Neural cell (in vitro differentiated cells): ENCODE results near the gene COA3. TPM values are rescaled to one million over a fixed set of nuclear protein-coding genes. Genes with fewer than 3 reads are reported as not detected.

ENCODE experiments used
- H2AFZ ChIP-seq: fragments of 200-600, 300-800 bp; sonication (generic), shearing (Covaris generic); 2 replicates; pipeline ENCODE4 v1.6.0; 2014; ENCODE audit warnings: low read depth, mild to moderate bottlenecking, antibody characterized with exemption, low read length, moderate library complexity
- H3F3A ChIP-seq: fragments of 200-600 bp; shearing (Covaris generic); 2 replicates; pipeline ENCODE4 v1.6.1; 2016; ENCODE audit warnings: mild to moderate bottlenecking, moderate library complexity, mixed read lengths, antibody characterized with exemption, low read length; ENCODE audit not compliant: insufficient read depth, poor library complexity, severe bottlenecking
- H3K27ac ChIP-seq: fragments of 200-600, 300-800 bp; sonication (generic), shearing (Covaris generic); 2 replicates; pipeline ENCODE4 v1.5.1; 2014; ENCODE audit warnings: mild to moderate bottlenecking, low read length, moderate library complexity
- H3K27me3 ChIP-seq: fragments of 300-800, 200-600 bp; sonication (generic), shearing (Covaris generic); 2 replicates; pipeline ENCODE4 v1.6.0; 2014; ENCODE audit warnings: mild to moderate bottlenecking, low read depth, low read length, moderate library complexity; ENCODE audit not compliant: insufficient read depth
- H3K36me3 ChIP-seq: fragments of 300-800, 200-600 bp; sonication (generic), shearing (Covaris generic); 2 replicates; pipeline ENCODE4 v1.5.1; 2014; ENCODE audit warnings: mild to moderate bottlenecking, antibody characterized with exemption, low read length, moderate library complexity; ENCODE audit not compliant: insufficient read depth
- H3K4me2 ChIP-seq: fragments of 300-800, 200-600 bp; sonication (generic), shearing (Covaris generic); 2 replicates; pipeline ENCODE4 v1.6.0; 2014; ENCODE audit warnings: mild to moderate bottlenecking, low read length
- H3K4me3 ChIP-seq: fragments of 300-800, 200-600 bp; sonication (generic), shearing (Covaris generic); 2 replicates; pipeline ENCODE4 v1.5.1; 2014; ENCODE audit warnings: mild to moderate bottlenecking, low read length, moderate library complexity
- H3K79me2 ChIP-seq: fragments of 200-600 bp; shearing (Covaris generic); replicated peaks from 2 replicates; pipeline ENCODE4 v1.6.0; 2014; ENCODE audit warnings: mild to moderate bottlenecking, low read length, moderate library complexity; ENCODE audit not compliant: insufficient read depth
- H3K9ac ChIP-seq: fragments of 300-800, 200-600 bp; sonication (generic), shearing (Covaris generic); 2 replicates; pipeline ENCODE4 v1.6.1; 2016; ENCODE audit warnings: mild to moderate bottlenecking, low read length, mixed read lengths
- H3K9me2 ChIP-seq: fragments of 200-600 bp; shearing (Covaris generic); 2 replicates; pipeline ENCODE4 v1.6.1; 2016; ENCODE audit warnings: mild to moderate bottlenecking, low read length, mixed read lengths; ENCODE audit not compliant: insufficient read depth
- H3K9me3 ChIP-seq: fragments of 200-600, 300-800 bp; sonication (generic), shearing (Covaris generic); 2 replicates; pipeline ENCODE4 v1.6.1; 2016; ENCODE audit warnings: mild to moderate bottlenecking, mixed run types, low read length, moderate library complexity, mixed read lengths
- H4K20me1 ChIP-seq: fragments of 200-600 bp; shearing (Covaris generic); 2 replicates; pipeline ENCODE4 v1.6.1; 2016; ENCODE audit warnings: mild to moderate bottlenecking, mixed run types; ENCODE audit not compliant: insufficient read depth
- CTCF ChIP-seq: fragments of 450-650 bp; IDR thresholded peaks from 2 replicates; pipeline ENCODE4 v1.5.1; 2014; ENCODE audit warnings: antibody characterized with exemption, mild to moderate bottlenecking, moderate library complexity; ENCODE audit not compliant: poor library complexity, severe bottlenecking
- EP300 ChIP-seq: fragments of 450-650 bp; conservative IDR thresholded peaks from 2 replicates; pipeline ENCODE4 v1.6.1; 2014; ENCODE audit warnings: antibody characterized with exemption, mild to moderate bottlenecking, moderate library complexity; ENCODE audit not compliant: poor library complexity, severe bottlenecking
- EZH2 ChIP-seq: fragments of 200-600, 300-800 bp; shearing (Covaris generic), sonication (generic); IDR thresholded peaks from 2 replicates; pipeline ENCODE4 v1.6.1; 2014; ENCODE audit warnings: antibody characterized with exemption, low read length, borderline replicate concordance, mild to moderate bottlenecking; ENCODE audit not compliant: insufficient read depth, poor library complexity, severe bottlenecking
- MXI1 ChIP-seq: fragments of 450-650 bp; conservative IDR thresholded peaks from 2 replicates; pipeline ENCODE4 v1.6.1; 2014; ENCODE audit warnings: antibody characterized with exemption, mild to moderate bottlenecking; ENCODE audit not compliant: poor library complexity, severe bottlenecking
- POLR2AphosphoS5 ChIP-seq: IDR thresholded peaks from 2 replicates; pipeline ENCODE4 v1.6.1; 2012
- RAD21 ChIP-seq: fragments of 450-650 bp; conservative IDR thresholded peaks from 2 replicates; pipeline ENCODE4 v1.6.1; 2014; ENCODE audit warnings: antibody characterized with exemption, mild to moderate bottlenecking, moderate library complexity
- REST ChIP-seq: IDR thresholded peaks from 2 replicates; pipeline ENCODE4 v1.6.1; 2012; ENCODE audit warnings: borderline replicate concordance
- SMC3 ChIP-seq: fragments of 450-650 bp; conservative IDR thresholded peaks from 2 replicates; pipeline ENCODE4 v1.6.1; 2014; ENCODE audit warnings: antibody characterized with exemption, mild to moderate bottlenecking, moderate library complexity; ENCODE audit not compliant: poor library complexity
- TAF1 ChIP-seq: IDR thresholded peaks from 2 replicates; pipeline ENCODE4 v1.6.1; 2012; ENCODE audit warnings: low read depth
- polyA plus RNA-seq: library from polyadenylated mRNA; depleted of rRNA; stranded (reverse); fragments of >200 nt; gene quantifications from 2 replicates; pipeline ENCODE4 v1.2.3, GENCODE V29; 2014

The COA3 gene
- polyA plus RNA-seq, 1 donor from 2014 or later = 234 TPM

- no peaks in the 10 kb centered on the region for H3K27me3 ChIP-seq
- H3K79me2 ChIP-seq = no peaks in the 10 kb centered on the region
- peak; percentile 92 for TF ChIP-seq CTCF
- peak; percentile 79 for TF ChIP-seq SMC3
- TF ChIP-seq TAF1 = no peak
- no peak for TF ChIP-seq REST
- TF ChIP-seq RAD21 = peak; percentile 90
- H3K9me3 ChIP-seq = no peaks in the 10 kb centered on the region
- no peak overlapping the region for H3K4me2 ChIP-seq
- H4K20me1 ChIP-seq = no peaks in the 10 kb centered on the region
- no peak overlapping the region for H3K9ac ChIP-seq
- no peaks in the 10 kb centered on the region for H3K9me2 ChIP-seq
- no peak overlapping the region for H3K27ac ChIP-seq
- H3K36me3 ChIP-seq = no peaks in the 10 kb centered on the region
- no peak overlapping the region for H2AFZ ChIP-seq
- H3K4me3 ChIP-seq = no peak overlapping the region
- H3F3A ChIP-seq = no peaks in the 10 kb centered on the region
Observed at GRCh38 chr17:42843358-42843934, 44.9 kb upstream of the COA3 start.

- Histone ChIP-seq H2AFZ (no peak overlapping the region), H3K79me2 (no peaks in the 10 kb centered on the region), H3K9me2 (no peaks in the 10 kb centered on the region), H3K36me3 (no peaks in the 10 kb centered on the region), H3K4me2 (no peak overlapping the region), H3K9ac (no peak overlapping the region), H4K20me1 (no peaks in the 10 kb centered on the region), H3K27ac (no peak overlapping the region), H3K9me3 (no peaks in the 10 kb centered on the region), H3F3A (no peaks in the 10 kb centered on the region), H3K4me3 (no peak overlapping the region), H3K27me3 (no peaks in the 10 kb centered on the region)
- TF ChIP-seq REST (no peak), EZH2 (no peak), TAF1 (no peak), MXI1 (no peak), SMC3 (no peak), EP300 (no peak), CTCF (no peak), RAD21 (no peak), POLR2AphosphoS5 (no peak)
Observed at GRCh38 chr17:42841975-42842685, 43.6 kb upstream of the COA3 start.
